GM18498 (cell line): ENCODE data around the gene TTC34.

Experiments used
- ATAC-seq: cut with Tn5 transposase; IDR thresholded peaks from one replicate; pipeline ENCODE4 v1.9.1; 2021; ENCODE audit warnings: mild to moderate bottlenecking, moderate library complexity; ENCODE audit not compliant: unreplicated experiment

Gene TTC34

DNA sequence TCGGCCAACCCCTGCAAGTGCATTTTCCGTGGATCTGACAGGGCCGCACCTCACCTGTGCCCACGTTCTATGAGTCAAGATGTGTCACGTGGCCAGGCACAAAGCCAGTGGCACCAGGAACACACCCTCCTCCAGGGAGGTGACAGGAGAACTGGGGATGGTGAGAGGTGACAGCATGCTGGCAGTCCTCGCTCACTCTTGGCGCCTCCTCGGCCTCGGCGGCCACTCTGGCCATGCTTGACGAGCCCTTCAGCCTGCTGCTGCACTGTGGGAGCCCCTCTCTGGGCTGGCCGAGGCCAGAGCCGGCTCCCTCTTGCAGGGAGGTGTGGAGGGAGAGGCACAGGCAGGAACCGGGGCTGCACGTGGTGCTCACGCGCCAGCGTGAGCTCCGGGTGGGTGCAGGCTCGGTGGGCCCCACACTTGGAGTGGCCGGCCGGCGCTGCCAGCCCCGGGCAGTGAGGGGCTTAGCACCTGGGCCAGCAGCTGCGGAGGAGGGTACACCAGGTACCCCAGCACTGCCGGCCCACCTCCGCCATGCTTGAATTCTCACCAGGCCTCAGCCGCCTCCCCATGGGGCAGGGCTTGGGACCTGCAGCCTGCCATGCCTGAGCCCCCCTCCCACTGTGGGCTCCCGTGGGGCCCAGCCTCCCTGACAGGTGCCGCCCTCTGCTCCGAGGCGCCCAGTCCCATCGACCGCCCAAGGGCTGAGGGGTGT is 11.6 kb upstream of the TTC34 start:
- no peak for ATAC-seq

DNA sequence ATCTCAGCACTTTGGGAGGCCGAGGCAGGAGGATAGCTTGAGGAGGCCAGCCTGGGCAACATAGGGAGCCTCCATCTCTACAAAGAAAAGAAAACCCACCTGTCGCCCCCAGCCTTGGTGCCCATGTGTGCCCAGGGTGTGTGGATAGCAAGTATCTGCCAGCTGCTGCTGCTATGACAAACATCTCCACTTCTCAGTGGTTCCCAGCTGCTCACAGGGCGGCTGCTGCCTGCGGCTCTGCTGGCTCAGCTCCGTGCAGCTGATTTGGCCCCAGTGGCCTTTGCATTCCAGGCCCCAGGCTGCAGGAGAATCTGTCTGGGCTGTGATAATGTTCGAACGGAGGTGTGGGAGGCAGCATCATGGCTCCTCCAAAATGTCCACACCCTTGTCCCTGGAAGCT is 10.6 kb upstream of the TTC34 start:
- ATAC-seq: no peak

- ATAC-seq: no peak
These were observed 10.0 kb upstream of the TTC34 start for GRCh38 chr1:2811533-2811918.

DNA sequence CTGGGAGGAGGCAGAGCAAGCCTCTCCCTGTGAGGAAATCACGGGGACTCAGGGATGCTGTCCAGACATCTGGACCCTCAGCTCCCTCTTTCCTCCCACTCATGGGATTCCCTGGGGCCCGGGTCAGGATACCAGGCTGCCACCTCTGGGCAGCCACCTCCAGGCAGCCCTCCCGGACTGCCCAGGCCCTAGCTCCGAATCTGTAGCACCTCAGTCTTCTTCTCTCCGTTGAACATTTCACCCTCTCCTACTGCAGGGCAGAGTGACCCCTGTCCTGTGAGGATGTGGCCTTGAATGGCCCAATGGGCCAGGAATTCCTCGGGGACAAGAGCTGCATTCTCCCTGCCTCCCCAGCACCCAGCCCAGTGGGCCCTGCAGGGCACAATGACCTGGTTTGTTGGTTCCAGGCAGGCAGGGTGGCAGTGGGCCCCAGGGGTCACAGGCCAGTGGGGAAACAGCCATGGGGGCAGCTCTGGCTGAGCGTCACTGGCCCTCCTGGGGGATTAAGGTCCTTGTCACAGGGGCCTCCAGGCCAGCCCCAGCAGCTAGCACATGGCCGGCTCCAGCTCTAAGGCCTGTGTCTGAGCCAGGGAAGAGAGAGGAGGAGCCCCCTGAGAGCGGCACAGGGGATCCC is 9.5 kb upstream of the TTC34 start:
- ATAC-seq: no peak

DNA sequence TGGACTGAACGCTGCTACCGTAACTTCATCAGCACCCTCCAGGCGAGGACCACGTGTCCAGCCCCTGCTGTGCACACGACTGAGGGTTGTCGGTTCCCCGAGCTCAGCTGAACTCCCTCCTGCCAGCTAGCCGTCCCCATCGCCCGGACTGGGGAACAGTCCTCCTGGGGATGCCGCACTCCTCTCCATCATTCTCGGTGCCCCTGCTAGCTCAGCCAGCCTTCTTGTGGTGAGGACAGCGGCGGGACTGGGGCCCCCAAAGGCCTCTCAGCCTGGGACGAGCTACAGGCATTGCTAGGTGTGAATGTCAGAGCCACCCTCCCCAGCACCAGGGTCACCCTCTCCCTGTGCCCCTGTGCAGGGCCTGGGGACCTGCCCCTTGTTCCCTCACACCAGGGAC is 8.8 kb upstream of the TTC34 start:
- no peak for ATAC-seq

DNA sequence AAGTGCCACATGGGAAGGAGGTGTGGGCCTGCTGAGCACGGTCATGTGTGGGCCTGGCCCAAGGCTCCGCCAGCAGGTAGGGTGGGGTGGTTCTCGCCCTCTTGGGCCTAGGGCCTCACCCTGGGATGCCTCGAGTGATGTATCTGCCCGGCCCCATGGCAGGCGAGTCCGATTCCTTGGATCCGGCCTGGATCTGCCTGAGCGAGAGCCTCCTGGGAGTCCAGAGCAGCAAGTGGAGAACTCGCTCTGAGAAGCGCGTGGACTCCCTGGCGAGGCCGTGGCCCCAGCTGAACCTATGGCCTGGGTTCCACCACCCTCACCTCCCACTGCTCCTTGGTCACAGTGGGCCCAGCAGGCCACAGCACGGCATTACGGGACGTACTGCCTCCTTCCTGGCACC is 8.2 kb upstream of the TTC34 start:
- ATAC-seq: no peak

DNA sequence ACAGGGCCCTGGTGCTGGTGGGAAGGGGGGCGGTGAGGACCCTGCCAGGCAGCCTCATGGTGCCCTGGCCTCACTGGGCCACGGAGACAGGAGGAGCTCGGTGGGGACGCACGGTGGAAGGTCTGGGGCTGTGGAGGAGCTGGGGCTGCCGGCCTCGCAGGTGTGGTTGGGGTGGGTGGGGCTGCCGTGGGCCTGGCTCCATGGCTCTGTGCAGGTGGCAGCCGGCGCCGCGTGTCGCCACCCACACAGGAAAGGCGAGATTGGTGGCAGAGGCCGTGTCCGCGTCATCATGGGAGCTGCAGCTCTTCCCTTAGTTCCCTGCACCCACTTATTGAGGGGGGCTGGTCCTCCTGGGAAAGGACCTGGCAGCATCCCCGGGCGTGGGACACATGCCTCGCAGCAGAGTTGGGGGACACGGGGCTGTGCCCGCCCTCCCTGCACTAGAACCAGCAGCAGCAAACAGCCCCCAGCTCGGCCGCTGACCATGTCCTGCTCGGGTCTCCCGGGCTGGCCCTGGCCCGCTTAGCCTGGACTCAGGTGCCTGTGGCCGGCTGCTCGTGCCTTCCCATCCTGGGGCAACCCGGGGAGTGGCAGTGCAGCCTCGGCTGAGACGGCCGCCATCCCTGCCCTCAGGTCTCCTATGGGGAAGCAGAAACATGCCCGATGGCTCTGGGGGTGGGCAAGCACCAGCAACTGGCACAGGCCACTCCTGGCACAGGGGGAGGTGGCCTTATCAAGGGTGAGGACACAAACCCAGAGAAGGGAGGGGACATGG is 7.5 kb upstream of the TTC34 start:
- ATAC-seq: no peak

GRCh38 chr1:2808386-2808705 is 6.9 kb upstream of the TTC34 start:
- ATAC-seq: no peak

DNA sequence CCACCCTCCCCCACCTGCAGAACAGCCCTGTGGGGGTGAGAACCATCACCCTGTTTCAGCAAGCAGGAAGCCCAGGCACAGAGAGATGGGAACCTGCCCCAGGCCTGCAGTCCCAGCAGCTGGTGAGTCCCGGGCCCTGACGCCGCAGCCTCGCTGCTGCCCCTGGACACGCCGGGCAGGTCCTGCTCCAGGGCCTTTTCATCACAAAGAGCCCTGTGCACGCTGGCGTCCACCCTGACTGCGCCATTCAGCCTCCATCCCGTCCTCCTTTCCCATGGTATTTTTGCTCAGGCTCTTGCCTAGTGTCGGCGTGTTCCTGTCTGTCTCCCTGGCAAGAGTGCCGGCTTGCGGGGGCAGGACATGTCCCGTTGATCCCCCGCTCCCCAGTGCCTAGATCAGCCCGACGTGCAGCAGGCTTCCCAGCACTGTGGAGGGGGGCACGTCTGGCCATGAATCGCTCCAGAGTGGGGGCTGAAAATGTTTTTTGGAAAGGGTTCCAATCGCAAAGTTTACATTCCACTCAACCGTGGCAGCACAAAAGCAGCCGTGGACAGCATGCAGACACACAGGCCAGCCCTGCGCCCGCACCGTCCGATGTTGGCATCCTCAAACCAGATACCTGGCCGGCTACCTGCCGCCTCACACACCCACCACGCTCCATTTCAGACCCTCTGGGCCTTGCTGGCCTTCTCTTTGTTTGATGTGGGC is 6.3 kb upstream of the TTC34 start:
- no peak for ATAC-seq

DNA sequence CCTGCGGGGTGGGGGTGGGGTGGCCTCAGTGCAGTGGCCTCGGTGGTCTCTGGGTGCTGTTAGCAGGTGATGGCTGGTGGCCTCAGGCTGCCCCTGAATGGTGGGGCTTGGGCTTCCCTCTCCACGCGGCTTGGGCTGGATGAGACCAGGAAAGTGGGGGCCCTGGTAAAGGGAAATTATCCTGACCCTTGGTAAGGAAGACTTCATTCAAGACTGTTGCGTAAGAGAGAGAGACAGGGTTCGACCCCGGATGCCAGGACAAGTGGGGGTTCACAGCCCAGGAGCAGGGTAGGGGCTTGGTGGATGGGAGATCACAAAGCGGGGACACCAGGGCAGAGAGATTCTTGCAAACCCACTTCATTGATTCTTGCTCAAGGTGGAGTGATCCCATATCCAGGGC is 5.5 kb upstream of the TTC34 start:
- no peak for ATAC-seq

DNA sequence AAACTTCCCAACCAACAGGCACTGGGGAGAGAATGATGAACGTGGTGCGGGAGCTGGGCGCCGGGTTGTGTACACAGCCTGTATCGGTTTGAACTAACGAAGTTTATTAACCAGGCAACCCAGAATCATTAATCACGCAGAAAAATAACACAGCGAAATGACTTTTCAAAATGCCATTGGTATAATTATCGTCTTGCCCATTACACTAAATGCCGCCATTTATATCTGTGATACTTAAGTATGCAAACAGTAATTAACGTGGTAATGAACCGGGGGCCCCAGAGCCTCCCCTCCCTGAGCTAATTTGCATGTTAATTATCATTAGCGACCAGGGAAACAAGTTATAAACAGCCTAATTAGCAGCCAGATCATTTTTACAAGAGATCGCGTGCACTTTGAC is 5.1 kb upstream of the TTC34 start:
- ATAC-seq: no peak

- no peak for ATAC-seq
These were observed 4.4 kb upstream of the TTC34 start for GRCh38 chr1:2805801-2806430.

DNA sequence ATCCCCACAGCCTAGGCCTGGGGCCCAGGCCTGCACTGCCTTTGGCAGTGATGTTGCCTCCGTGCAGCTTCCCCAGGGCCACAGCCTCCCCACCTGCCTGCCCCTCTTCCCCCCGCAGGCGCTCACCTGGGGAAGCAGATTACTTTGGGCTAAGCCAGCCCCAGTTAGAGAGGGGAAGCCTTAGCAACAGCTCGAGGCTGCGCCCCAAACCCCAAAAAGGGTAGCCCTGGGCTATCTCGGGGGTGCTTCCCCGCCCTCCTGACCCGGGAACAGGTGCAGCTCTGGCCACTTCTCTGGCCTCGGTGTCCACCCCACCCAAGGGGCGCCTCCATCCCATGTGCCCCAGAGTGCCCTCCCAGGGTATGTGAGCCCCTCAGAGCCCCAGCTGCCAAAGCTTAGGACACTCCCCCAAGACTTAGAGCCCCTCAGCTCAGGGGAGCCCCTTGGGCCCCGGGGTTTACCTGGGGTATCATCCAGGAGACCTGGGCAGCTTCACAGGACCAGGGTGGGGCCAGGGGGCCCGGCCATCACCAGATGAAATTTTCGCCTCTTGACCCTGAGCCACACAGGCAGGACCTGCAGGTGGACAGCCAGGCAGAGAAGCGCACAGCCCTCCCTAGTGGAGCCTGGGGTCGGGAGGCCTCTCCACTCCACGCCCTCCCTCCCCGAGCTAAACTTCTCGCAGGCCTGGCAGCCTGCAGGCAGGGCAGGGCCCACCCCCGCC is 3.3 kb upstream of the TTC34 start:
- ATAC-seq: no peak

- ATAC-seq: no peak
These were observed 2.6 kb upstream of the TTC34 start for GRCh38 chr1:2803931-2804627.

GRCh38 chr1:2803086-2803930 is 1.8 kb upstream of the TTC34 start:
- no peak for ATAC-seq

- no peak for ATAC-seq
These were observed 998 bp upstream of the TTC34 start for GRCh38 chr1:2802421-2802961.

- ATAC-seq: no peak
These were observed 447 bp downstream of the TTC34 start for GRCh38 chr1:2801046-2801445.

- ATAC-seq: no peak
These were observed 838 bp downstream of the TTC34 start for GRCh38 chr1:2800664-2801045.
